Measurements from ENCODE around the gene PDE4B. TPM values are rescaled to one million over a fixed set of nuclear protein-coding genes. Genes with fewer than 3 reads are reported as not detected.

The PDE4B gene
- total RNA-seq, 1 experiment from 2014 or later: 3.3 TPM

GRCh38 chr1:66269222-66269621 lies 476.5 kb downstream of the PDE4B start:
- no TSS peak for BruUV-seq (replicated peaks)
- H3K27ac Mint-ChIP-seq (ENCODE audit: low read depth, unreplicated experiment): no peak overlapping the region
- H3K27me3 Mint-ChIP-seq (ENCODE audit: insufficient read depth, unreplicated experiment): no peaks in the 10 kb centered on the region
- no peak for TF ChIP-seq CTCF (IDR thresholded peaks at IDR 0.05; ENCODE audit: unreplicated experiment)
- peaks cover 5% of the 10 kb centered on the region for H3K36me3 Mint-ChIP-seq (ENCODE audit: insufficient read depth, unreplicated experiment)
- CTCF ChIA-PET: interaction anchor here (0.7 kb wide), 1 partner anchor 175 kb away, joined by 6 read pairs; no protein-coding TSS in a partner anchor
- peaks cover 43% of the 10 kb centered on the region for H3K4me1 Mint-ChIP-seq (ENCODE audit: insufficient read depth, unreplicated experiment)
- intact Hi-C loops (cut with micrococcal nuclease): no loop called here
- H3K9me3 Mint-ChIP-seq (ENCODE audit: unreplicated experiment): no peaks in the 10 kb centered on the region
- no peak for DNase-seq (ENCODE audit: unreplicated experiment)
- POLR2A ChIA-PET: interaction anchor here (6.1 kb wide), 1 partner anchor 63 kb away, joined by 65 read pairs; no protein-coding TSS in a partner anchor
- H3K4me3 Mint-ChIP-seq (ENCODE audit: unreplicated experiment): no peak overlapping the region

- CTCF ChIA-PET: interaction anchor here (1.0 to 1.8 kb wide), 5 partner anchors 9 to 166 kb away, joined by 3 to 11 read pairs (median 4); no protein-coding TSS in a partner anchor
- H3K4me3 Mint-ChIP-seq (ENCODE audit: unreplicated experiment): peak overlapping the region; percentile 32
- TF ChIP-seq CTCF (IDR thresholded peaks at IDR 0.05; ENCODE audit: unreplicated experiment): no peak
- POLR2A ChIA-PET: interaction anchor here (0.6 to 7.1 kb wide), 16 partner anchors 9 to 204 kb away, joined by 3 to 177 read pairs (median 5); no protein-coding TSS in a partner anchor
- H3K9me3 Mint-ChIP-seq (ENCODE audit: unreplicated experiment): no peaks in the 10 kb centered on the region
- no TSS peak for BruUV-seq (replicated peaks)
- DNase-seq (ENCODE audit: unreplicated experiment): peak; percentile 52
- peaks cover 43% of the 10 kb centered on the region for H3K4me1 Mint-ChIP-seq (ENCODE audit: insufficient read depth, unreplicated experiment)
- no peaks in the 10 kb centered on the region for H3K27me3 Mint-ChIP-seq (ENCODE audit: insufficient read depth, unreplicated experiment)
- intact Hi-C loops (cut with micrococcal nuclease): loop anchor here (10.0 kb wide), 1 partner anchor 655 kb away; the partner anchor contains the start of genes DNAI4 and MIER1
- no peaks in the 10 kb centered on the region for H3K36me3 Mint-ChIP-seq (ENCODE audit: insufficient read depth, unreplicated experiment)
- H3K27ac Mint-ChIP-seq (ENCODE audit: low read depth, unreplicated experiment): peak overlapping the region; percentile 92
These were observed 477.6 kb downstream of the PDE4B start for GRCh38 chr1:66270119-66270812.

GRCh38 chr1:66271216-66271903 lies 478.7 kb downstream of the PDE4B start:
- BruUV-seq (replicated peaks): TSS peak; percentile 99
- TF ChIP-seq CTCF (IDR thresholded peaks at IDR 0.05; ENCODE audit: unreplicated experiment): no peak

GRCh38 chr1:66271904-66272254 lies 479.2 kb downstream of the PDE4B start:
- Mint-ChIP-seq H3K36me3 (ENCODE audit: insufficient read depth, unreplicated experiment) (no peaks in the 10 kb centered on the region), H3K4me3 (ENCODE audit: unreplicated experiment) (peak overlapping the region; percentile 49), H3K9me3 (ENCODE audit: unreplicated experiment) (no peaks in the 10 kb centered on the region), H3K4me1 (ENCODE audit: insufficient read depth, unreplicated experiment) (peaks cover 38% of the 10 kb centered on the region), H3K27ac (ENCODE audit: low read depth, unreplicated experiment) (peak overlapping the region; percentile 92), H3K27me3 (ENCODE audit: insufficient read depth, unreplicated experiment) (no peaks in the 10 kb centered on the region)
- BruUV-seq (replicated peaks): no TSS peak
- peak; percentile 74 for DNase-seq (ENCODE audit: unreplicated experiment)
- CTCF ChIA-PET: interaction anchor here (0.6 to 2.7 kb wide), 10 partner anchors 10 to 782 kb away, joined by 3 to 15 read pairs (median 3); no protein-coding TSS in a partner anchor
- intact Hi-C loops (cut with micrococcal nuclease): loop anchor here (1.0 to 10.0 kb wide), 3 partner anchors 22 to 653 kb away; partner anchors contain the start of genes DNAI4 and MIER1
- no peak for TF ChIP-seq CTCF (IDR thresholded peaks at IDR 0.05; ENCODE audit: unreplicated experiment)
- POLR2A ChIA-PET: interaction anchor here (0.6 to 7.1 kb wide), 11 partner anchors 10 to 164 kb away, joined by 3 to 177 read pairs (median 8); no protein-coding TSS in a partner anchor

More at GRCh38 chr1:66271216-66271903, 478.7 kb downstream of the PDE4B start:
- peaks cover 43% of the 10 kb centered on the region for H3K4me1 Mint-ChIP-seq (ENCODE audit: insufficient read depth, unreplicated experiment)
- no peaks in the 10 kb centered on the region for H3K9me3 Mint-ChIP-seq (ENCODE audit: unreplicated experiment)
- DNase-seq (ENCODE audit: unreplicated experiment): peak; percentile 97
- H3K27ac Mint-ChIP-seq (ENCODE audit: low read depth, unreplicated experiment): peak overlapping the region; percentile 92
- ChIA-PET POLR2A (interaction anchor here (0.6 to 7.1 kb wide), 22 partner anchors 8 to 203 kb away, joined by 3 to 177 read pairs (median 4); no protein-coding TSS in a partner anchor), CTCF (interaction anchor here (0.6 to 2.7 kb wide), 13 partner anchors 10 to 782 kb away, joined by 3 to 15 read pairs (median 3); no protein-coding TSS in a partner anchor)
- H3K27me3 Mint-ChIP-seq (ENCODE audit: insufficient read depth, unreplicated experiment): no peaks in the 10 kb centered on the region
- no peaks in the 10 kb centered on the region for H3K36me3 Mint-ChIP-seq (ENCODE audit: insufficient read depth, unreplicated experiment)
- intact Hi-C loops (cut with micrococcal nuclease): loop anchor here (1.0 to 10.0 kb wide), 3 partner anchors 23 to 653 kb away; partner anchors contain the start of genes DNAI4 and MIER1
- peak overlapping the region; percentile 49 for H3K4me3 Mint-ChIP-seq (ENCODE audit: unreplicated experiment)

All from MCF 10A (cell line).